Measurements from ENCODE around the gene MMP26.

MMP26 gene

GRCh38 chr11:4751201-4751600 is 46.6 kb downstream of the MMP26 start:
- Histone ChIP-seq H3K36me3 (ENCODE audit: control insufficient read depth in 1 of 2, insufficient read depth in 2 of 2, low read depth in 1 of 2, low read length in 2 of 2) (no peaks in the 10 kb centered on the region), H3K4me3 (ENCODE audit: insufficient read depth in 1 of 2, low read depth in 1 of 2, low read length in 2 of 2) (no peak overlapping the region), H2BK5ac (ENCODE audit: low read depth, low read length, poor library complexity, severe bottlenecking) (no peak overlapping the region), H2BK15ac (ENCODE audit: low read depth, poor library complexity, severe bottlenecking) (no peak overlapping the region), H4K8ac (ENCODE audit: low read length) (no peak overlapping the region), H3K4ac (ENCODE audit: low read depth in 1 of 2, low read length in 2 of 2) (no peak overlapping the region), H3K4me2 (ENCODE audit: low read length, poor library complexity, severe bottlenecking) (no peak overlapping the region), H3K27me3 (ENCODE audit: control insufficient read depth in 1 of 2, insufficient read depth in 1 of 2, low read length in 2 of 2) (no peaks in the 10 kb centered on the region), H3K23ac (ENCODE audit: low read length in 2 of 2) (no peak overlapping the region), H2BK12ac (ENCODE audit: low read length in 2 of 2) (no peak overlapping the region), H2AFZ (ENCODE audit: low read depth, low read length) (no peak overlapping the region), H3K14ac (ENCODE audit: low read length in 2 of 2) (no peak overlapping the region), H3K9me3 (ENCODE audit: control insufficient read depth, low read length) (no peaks in the 10 kb centered on the region), H3K79me1 (replicated peaks; ENCODE audit: low read length, poor library complexity, severe bottlenecking) (no peaks in the 10 kb centered on the region), H3K27ac (ENCODE audit: low read length, poor library complexity, severe bottlenecking) (no peak overlapping the region), H2BK120ac (ENCODE audit: low read depth, low read length) (no peak overlapping the region), H2AK5ac (ENCODE audit: low read length, severe bottlenecking) (no peak overlapping the region), H3K18ac (ENCODE audit: low read depth in 1 of 2, low read length in 2 of 2) (no peak overlapping the region), H3K4me1 (ENCODE audit: control insufficient read depth, insufficient read depth, low read depth, low read length) (no peaks in the 10 kb centered on the region), H3K9ac (ENCODE audit: low read length) (no peak overlapping the region), H4K91ac (ENCODE audit: low read length) (no peak overlapping the region)
- DNase-seq, result no peak
- WGBS, result 58% methylated on average over 1 of the region's 1 CpG
